HUES64 (cell line): ENCODE data around the gene PTPN2. TPM values are rescaled to one million over a fixed set of nuclear protein-coding genes. Genes with fewer than 3 reads are reported as not detected.
A peak's percentile ranks its signal among the peaks of the same experiment; 100 is the strongest.

ENCODE experiments used
- H3K27ac ChIP-seq: 2 replicates; pipeline ENCODE4 v1.7.0; 2013; ENCODE audit warnings: low read depth, low read length, inconsistent platforms
- H3K27me3 ChIP-seq: 2 replicates; pipeline ENCODE4 v1.6.1; 2013; ENCODE audit warnings: mild to moderate bottlenecking, low read length; ENCODE audit not compliant: insufficient read depth
- H3K36me3 ChIP-seq: 2 replicates; pipeline ENCODE4 v1.6.1; 2013; ENCODE audit warnings: mild to moderate bottlenecking, low read length; ENCODE audit not compliant: insufficient read depth
- H3K4me1 ChIP-seq: 2 replicates; pipeline ENCODE4 v1.6.1; 2013; ENCODE audit warnings: mild to moderate bottlenecking, low read length, moderate library complexity; ENCODE audit not compliant: insufficient read depth
- H3K4me3 ChIP-seq: 2 replicates; pipeline ENCODE4 v1.5.1; 2013; ENCODE audit warnings: mild to moderate bottlenecking, low read length, moderate library complexity
- H3K9ac ChIP-seq: 2 replicates; pipeline ENCODE4 v1.6.1; 2013; ENCODE audit warnings: mild to moderate bottlenecking, low read depth, low read length
- H3K9me3 ChIP-seq: 2 replicates; pipeline ENCODE4 v1.6.1; 2013; ENCODE audit warnings: low read depth, low read length; ENCODE audit not compliant: insufficient read depth
- WGBS: fragments of 150-250, 120-280 bp; methylation state at CpG from one replicate; pipeline ENCODE4 v1.1.7; 2013; ENCODE audit warnings: missing lambda C conversion rate; 5-methylcytosine and 5-hydroxymethylcytosine counted together
- polyA plus RNA-seq, 2 experiments: library from polyadenylated mRNA; stranded (reverse); fragments of 50-300 nt; gene quantifications; one replicate each; pipeline ENCODE4 v1.2.3, GENCODE V29; 2013

Gene PTPN2
- 35.1 TPM for polyA plus RNA-seq (2013, experiment 1 of 2)
- polyA plus RNA-seq (2013, experiment 2 of 2) = 35.1 TPM

- peaks cover 47% of the 10 kb centered on the region for H3K4me1 ChIP-seq
- H3K27ac ChIP-seq = peak within 1 kb of the TSS; percentile 98
- H3K9me3 ChIP-seq = no peaks in the 10 kb centered on the region
- H3K27me3 ChIP-seq = no peaks in the 10 kb centered on the region; the same call in 1 of the 2 replicates
- H3K9ac ChIP-seq = peak within 1 kb of the TSS; percentile 97
- under 1% methylated on average over 97 of the region's 97 CpGs for WGBS
- H3K36me3 ChIP-seq = no peaks in the 10 kb centered on the region
- H3K4me3 ChIP-seq = peak within 1 kb of the TSS; percentile 94
Observed at GRCh38 chr18:12883684-12884405, at the start of gene PTPN2. PTPN2 (minus strand) TSS chr18:12884237; CDS start chr18:12884141, 96 bp downstream.

DNA sequence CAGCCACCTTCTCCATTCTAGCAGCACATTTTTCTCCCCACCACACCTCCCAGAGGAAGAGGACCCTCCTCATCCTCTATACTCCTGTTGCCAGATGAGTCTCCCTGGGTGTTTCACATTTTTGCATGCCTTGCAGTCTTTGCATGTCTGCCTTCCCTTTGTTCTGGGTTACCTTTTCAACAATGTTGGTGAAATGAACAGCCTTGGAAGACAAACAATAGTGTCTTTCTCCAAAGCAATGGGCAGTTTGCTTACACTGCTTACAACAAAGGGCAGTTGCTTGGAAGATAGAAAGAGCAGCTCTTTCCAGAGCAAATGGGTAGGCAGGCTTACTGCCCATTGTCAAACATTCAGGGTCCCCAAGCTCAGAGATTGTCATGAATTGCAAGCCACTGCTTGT, 49.3 kb upstream of the PTPN2 start:
- Histone ChIP-seq H3K27me3 (no peaks in the 10 kb centered on the region), H3K9me3 (no peaks in the 10 kb centered on the region), H3K4me1 (no peaks in the 10 kb centered on the region), H3K4me3 (no peak overlapping the region), H3K36me3 (no peaks in the 10 kb centered on the region), H3K9ac (no peak overlapping the region), H3K27ac (no peak overlapping the region)

DNA sequence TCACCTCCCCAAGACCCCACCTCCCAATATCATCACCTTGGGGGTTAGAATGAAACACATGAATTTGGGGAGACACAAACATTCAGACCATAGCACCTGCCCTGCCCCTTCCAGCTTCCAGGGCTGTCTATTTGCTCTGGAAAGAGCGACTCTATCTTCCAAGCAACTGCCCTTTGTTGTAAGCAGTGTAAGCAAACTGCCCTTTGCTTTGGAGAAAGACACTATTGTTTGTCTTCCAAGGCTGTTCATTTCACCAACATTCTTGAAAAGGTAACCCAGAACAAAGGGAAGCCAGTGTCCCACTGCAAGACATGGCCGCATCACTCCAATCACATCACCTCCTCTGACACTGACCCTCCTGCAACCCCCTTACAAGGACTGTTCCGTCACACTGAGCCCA, 46.9 kb upstream of the PTPN2 start:
- no peaks in the 10 kb centered on the region for H3K36me3 ChIP-seq
- H3K27ac ChIP-seq = no peak overlapping the region
- H3K9me3 ChIP-seq = no peaks in the 10 kb centered on the region
- H3K27me3 ChIP-seq = no peaks in the 10 kb centered on the region
- H3K9ac ChIP-seq = no peak overlapping the region
- no peak overlapping the region for H3K4me3 ChIP-seq
- WGBS = 75% methylated on average over 3 of the region's 3 CpGs
- no peaks in the 10 kb centered on the region for H3K4me1 ChIP-seq

- 92% methylated on average over 3 of the region's 3 CpGs for WGBS
- H3K27me3 ChIP-seq = no peaks in the 10 kb centered on the region
Observed at GRCh38 chr18:12930376-12930775, 46.3 kb upstream of the PTPN2 start.

GRCh38 chr18:12929477-12930083, 45.5 kb upstream of the PTPN2 start:
- no peak overlapping the region for H3K4me3 ChIP-seq
- H3K4me1 ChIP-seq = no peaks in the 10 kb centered on the region
- no peaks in the 10 kb centered on the region for H3K9me3 ChIP-seq
- H3K9ac ChIP-seq = no peak overlapping the region
- H3K27ac ChIP-seq = no peak overlapping the region
- WGBS = 86% methylated on average over 5 of the region's 5 CpGs
- H3K36me3 ChIP-seq = no peaks in the 10 kb centered on the region
- no peaks in the 10 kb centered on the region for H3K27me3 ChIP-seq

More at GRCh38 chr18:12930376-12930775, 46.3 kb upstream of the PTPN2 start:
- Histone ChIP-seq H3K27ac (no peak overlapping the region), H3K9me3 (no peaks in the 10 kb centered on the region), H3K4me1 (no peaks in the 10 kb centered on the region), H3K9ac (no peak overlapping the region), H3K4me3 (no peak overlapping the region), H3K36me3 (no peaks in the 10 kb centered on the region)

GRCh38 chr18:12928641-12929040, 44.6 kb upstream of the PTPN2 start:
- Histone ChIP-seq H3K27ac (no peak overlapping the region), H3K27me3 (no peaks in the 10 kb centered on the region), H3K4me3 (no peak overlapping the region), H3K4me1 (no peaks in the 10 kb centered on the region), H3K9me3 (no peaks in the 10 kb centered on the region), H3K9ac (no peak overlapping the region), H3K36me3 (no peaks in the 10 kb centered on the region)
- WGBS = 92% methylated on average over 5 of the region's 5 CpGs

DNA sequence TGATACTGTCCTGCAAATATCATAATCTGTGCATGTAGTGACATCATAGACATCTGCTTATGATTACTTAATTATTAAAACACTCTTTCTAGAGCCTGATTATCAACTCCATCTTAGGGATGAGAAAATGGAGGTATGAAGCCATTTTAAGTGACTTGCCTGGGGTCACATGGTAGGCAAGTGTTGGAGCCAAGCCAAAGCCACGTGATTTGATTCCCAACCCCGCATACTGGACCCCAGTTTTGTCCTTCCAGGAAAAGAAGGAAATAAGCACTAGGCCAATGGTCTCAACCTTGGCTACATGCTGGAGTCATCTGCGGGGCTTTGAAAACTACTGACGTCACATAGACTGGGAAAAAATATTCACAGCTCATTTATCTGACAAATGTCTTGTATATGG, 44.2 kb upstream of the PTPN2 start:
- H3K4me1 ChIP-seq = no peaks in the 10 kb centered on the region
- H3K9me3 ChIP-seq = no peaks in the 10 kb centered on the region
- no peak overlapping the region for H3K9ac ChIP-seq
- 96% methylated on average over 4 of the region's 4 CpGs for WGBS
- no peak overlapping the region for H3K4me3 ChIP-seq
- H3K36me3 ChIP-seq = no peaks in the 10 kb centered on the region
- H3K27me3 ChIP-seq = no peaks in the 10 kb centered on the region
- no peak overlapping the region for H3K27ac ChIP-seq

DNA sequence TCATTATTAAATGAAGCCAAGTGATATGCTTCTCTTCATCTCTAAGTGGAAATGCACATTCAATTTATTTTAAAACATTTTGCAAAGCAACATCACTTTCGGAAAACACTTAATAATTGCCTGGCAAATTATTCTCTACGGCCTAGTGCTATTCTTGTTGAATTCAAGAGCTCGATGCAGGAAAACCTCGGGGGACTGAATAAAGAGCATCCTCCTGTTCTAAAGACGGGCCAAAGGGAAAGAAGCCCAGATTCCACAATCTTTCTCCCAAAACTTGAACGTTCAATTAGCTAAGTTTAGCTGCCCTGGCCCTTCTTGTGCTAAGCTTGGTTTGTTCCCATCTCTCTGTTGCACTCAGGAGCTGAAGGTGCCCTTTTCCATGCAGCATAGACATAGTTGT, 40.6 kb upstream of the PTPN2 start:
- 90% methylated on average over 6 of the region's 6 CpGs for WGBS
- Histone ChIP-seq H3K36me3 (no peaks in the 10 kb centered on the region), H3K4me1 (no peaks in the 10 kb centered on the region), H3K9ac (no peak overlapping the region), H3K27me3 (no peaks in the 10 kb centered on the region), H3K27ac (no peak overlapping the region), H3K4me3 (no peak overlapping the region), H3K9me3 (no peaks in the 10 kb centered on the region)

DNA sequence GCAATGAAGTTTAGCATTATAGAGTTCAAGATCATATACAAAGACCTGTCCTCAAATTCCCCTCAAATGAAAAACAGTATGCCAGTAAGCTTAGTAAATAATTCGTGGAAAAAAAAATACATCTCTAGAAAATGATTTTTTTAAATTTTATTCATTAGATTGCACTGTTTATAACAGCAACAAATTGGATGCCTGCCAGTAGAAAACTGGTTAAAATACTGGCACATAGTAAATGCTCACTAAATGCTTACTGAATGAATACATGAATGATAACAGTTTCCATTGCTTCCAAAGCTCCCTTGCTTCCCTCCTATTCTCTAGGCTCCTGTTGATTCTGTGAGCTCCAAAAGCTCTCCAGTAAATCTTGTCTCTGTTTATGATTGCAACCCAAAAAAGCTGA, 38.2 kb upstream of the PTPN2 start:
- no peak overlapping the region for H3K9ac ChIP-seq
- H3K27me3 ChIP-seq = no peaks in the 10 kb centered on the region
- no CpG with 5 or more reads among the region's 1 CpG for WGBS

DNA sequence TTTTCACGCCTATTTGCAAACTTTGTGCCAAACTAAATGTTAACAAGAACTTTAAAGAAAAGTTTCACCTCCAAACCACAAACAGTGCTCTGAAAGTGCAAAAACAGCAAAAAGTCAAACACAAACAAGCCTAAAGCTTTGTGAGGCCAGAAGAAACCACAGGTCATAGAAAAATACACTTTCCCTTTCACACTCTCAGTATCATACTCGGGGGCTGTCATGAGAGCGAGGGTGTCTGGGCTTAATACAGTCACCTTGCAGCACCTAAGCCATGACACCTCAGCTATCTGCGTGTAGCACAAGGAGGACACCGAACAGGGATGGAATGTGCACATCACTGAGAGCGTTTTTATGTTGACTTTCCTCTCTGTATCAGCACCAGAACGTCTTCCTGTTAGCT, 37.1 kb upstream of the PTPN2 start:
- H3K27ac ChIP-seq = no peak overlapping the region
- no peaks in the 10 kb centered on the region for H3K9me3 ChIP-seq
- H3K4me3 ChIP-seq = no peak overlapping the region
- 91% methylated on average over 7 of the region's 7 CpGs for WGBS
- H3K9ac ChIP-seq = no peak overlapping the region
- H3K27me3 ChIP-seq = no peaks in the 10 kb centered on the region
- no peaks in the 10 kb centered on the region for H3K4me1 ChIP-seq
- no peaks in the 10 kb centered on the region for H3K36me3 ChIP-seq

More for the DNA sequence above, 38.2 kb upstream of the PTPN2 start:
- Histone ChIP-seq H3K4me1 (no peaks in the 10 kb centered on the region), H3K4me3 (no peak overlapping the region), H3K27ac (no peak overlapping the region), H3K36me3 (no peaks in the 10 kb centered on the region), H3K9me3 (no peaks in the 10 kb centered on the region)

DNA sequence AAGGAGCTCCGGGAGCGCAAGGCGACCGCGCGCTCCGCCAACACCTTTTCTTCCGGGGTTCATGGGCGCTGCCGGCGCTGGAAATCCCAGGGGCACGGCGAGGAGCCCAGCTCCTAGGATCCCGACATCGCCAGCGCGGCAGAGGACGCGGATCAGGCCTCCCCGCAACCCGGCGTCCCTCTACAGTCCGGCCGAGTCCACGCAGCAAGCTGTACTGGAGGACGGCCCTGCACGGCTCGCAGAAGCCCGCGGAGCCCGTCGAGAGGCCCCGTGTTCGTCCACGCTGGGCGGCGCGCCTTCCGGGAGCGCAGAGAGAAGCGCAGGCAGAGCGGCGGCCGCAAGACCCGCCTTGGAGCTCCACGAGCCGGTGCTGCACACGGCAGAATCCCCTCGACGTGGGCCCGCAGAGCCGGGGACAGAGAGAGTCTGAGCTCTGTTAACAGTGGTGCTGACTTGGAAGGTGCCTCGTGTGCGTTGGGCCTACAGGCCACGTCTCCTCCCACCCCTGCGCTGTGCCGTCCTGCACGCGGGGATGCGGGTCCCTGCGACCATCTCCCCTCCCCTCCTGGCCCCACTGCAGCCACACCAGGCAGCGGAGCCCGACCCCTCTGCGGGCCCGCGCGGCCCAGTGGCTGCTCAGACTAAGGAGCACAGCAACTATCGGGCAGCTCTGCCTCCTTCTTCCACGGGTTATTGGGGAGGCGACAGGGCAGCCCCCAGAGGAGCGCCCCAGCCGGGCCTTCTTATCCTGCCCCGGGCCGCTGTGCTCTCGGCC, 28.1 kb upstream of the PTPN2 start:
- Histone ChIP-seq H3K4me1 (no peaks in the 10 kb centered on the region), H3K36me3 (no peaks in the 10 kb centered on the region), H3K4me3 (no peak overlapping the region), H3K9ac (no peak overlapping the region), H3K9me3 (no peaks in the 10 kb centered on the region), H3K27ac (no peak overlapping the region), H3K27me3 (no peaks in the 10 kb centered on the region)
- 96% methylated on average over 75 of the region's 75 CpGs for WGBS
